SJSA1 (cell line): ENCODE results near the gene PBX2. TPM values are rescaled to one million over a fixed set of nuclear protein-coding genes. Genes with fewer than 3 reads are reported as not detected.
"Not testable (repeated sequence)": the region's sequence is repeated elsewhere in the genome, so short reads cannot be mapped to it uniquely, and the experiment has no call there.

ENCODE experiments used
- DNase-seq, 2 experiments: peaks; one replicate each; pipeline ENCODE4 v3.0.0-alpha.2; 2015 to 2020; ENCODE audit warnings: low spot score in 2 of 2, low read depth in 1 of 2
- H3K27ac ChIP-seq: fragments of 250-450 bp; sonication (Bioruptor Pico); 2 replicates; pipeline ENCODE4 v1.5.1; 2020; ENCODE audit warnings: mild to moderate bottlenecking, moderate library complexity
- H3K27me3 ChIP-seq: fragments of 250-450 bp; sonication (Bioruptor Pico); replicated peaks from 2 replicates; pipeline ENCODE4 v1.5.1; 2020; ENCODE audit warnings: mild to moderate bottlenecking, moderate library complexity
- H3K36me3 ChIP-seq: fragments of 250-450 bp; sonication (Bioruptor Pico); 2 replicates; pipeline ENCODE4 v1.5.1; 2020; ENCODE audit warnings: mild to moderate bottlenecking
- H3K4me1 ChIP-seq: fragments of 250-450 bp; sonication (Bioruptor Pico); replicated peaks from 2 replicates; pipeline ENCODE4 v1.6.1; 2021; ENCODE audit warnings: mild to moderate bottlenecking
- H3K4me3 ChIP-seq: fragments of 250-450 bp; sonication (Bioruptor Pico); 2 replicates; pipeline ENCODE4 v1.5.1; 2020; ENCODE audit warnings: mild to moderate bottlenecking
- H3K9me3 ChIP-seq: fragments of 250-450 bp; sonication (Bioruptor Pico); replicated peaks from 2 replicates; pipeline ENCODE4 v1.5.1; 2020; ENCODE audit warnings: mild to moderate bottlenecking
- total RNA-seq: library from RNA; depleted of rRNA; stranded (reverse); fragments of >200 nt; shearing (Covaris generic); gene quantifications from 2 replicates; pipeline ENCODE4 v1.2.3, GENCODE V29; 2014

Gene PBX2
- total RNA-seq, 1 experiment from 2014 or later = 13.2 TPM

- H3K27me3 ChIP-seq = no peaks in the 10 kb centered on the region
- no peaks in the 10 kb centered on the region for H3K9me3 ChIP-seq
- peak overlapping the region; percentile 53 for H3K4me3 ChIP-seq
- H3K27ac ChIP-seq = peak overlapping the region; percentile 99
- H3K4me1 ChIP-seq = peaks cover 39% of the 10 kb centered on the region
- peak; percentile 95 to 98 for DNase-seq
- H3K36me3 ChIP-seq = no peaks in the 10 kb centered on the region
Measured at GRCh38 chr6:32195902-32196681, 6.1 kb upstream of the PBX2 start.

GRCh38 chr6:32195652-32195901 lies 5.6 kb upstream of the PBX2 start:
- no peaks in the 10 kb centered on the region for H3K27me3 ChIP-seq
- H3K9me3 ChIP-seq = no peaks in the 10 kb centered on the region
- H3K27ac ChIP-seq = peak overlapping the region; percentile 99
- DNase-seq = peak; percentile 100
- peak overlapping the region; percentile 53 for H3K4me3 ChIP-seq
- H3K4me1 ChIP-seq = peaks cover 42% of the 10 kb centered on the region
- H3K36me3 ChIP-seq = no peaks in the 10 kb centered on the region

GRCh38 chr6:32194825-32195651 lies 5.0 kb upstream of the PBX2 start:
- Histone ChIP-seq H3K4me1 (peaks cover 47% of the 10 kb centered on the region), H3K27ac (peak overlapping the region; percentile 70), H3K27me3 (no peaks in the 10 kb centered on the region), H3K36me3 (no peaks in the 10 kb centered on the region), H3K4me3 (peak overlapping the region; percentile 30), H3K9me3 (no peaks in the 10 kb centered on the region)
- peak in 1 of 2 experiments; percentile 46 for DNase-seq

GRCh38 chr6:32194388-32194787 lies 4.4 kb upstream of the PBX2 start:
- H3K9me3 ChIP-seq = no peaks in the 10 kb centered on the region
- H3K27ac ChIP-seq = no peak overlapping the region
- H3K4me3 ChIP-seq = no peak overlapping the region
- H3K4me1 ChIP-seq = peaks cover 48% of the 10 kb centered on the region
- H3K36me3 ChIP-seq = no peaks in the 10 kb centered on the region
- no peak for DNase-seq
- no peaks in the 10 kb centered on the region for H3K27me3 ChIP-seq

GRCh38 chr6:32193096-32193495 lies 3.1 kb upstream of the PBX2 start:
- peaks cover 61% of the 10 kb centered on the region for H3K4me1 ChIP-seq
- H3K27ac ChIP-seq = peak overlapping the region; percentile 62
- peak overlapping the region; percentile 9; the same call in 1 of the 2 replicates for H3K4me3 ChIP-seq

GRCh38 chr6:32192608-32193039 lies 2.6 kb upstream of the PBX2 start, which contains the start of gene GPSM3:
TSS of gene GPSM3 (minus strand) at chr6:32192643. CDS start at chr6:32192513, 130 bp downstream.
- Histone ChIP-seq H3K27me3 (no peaks in the 10 kb centered on the region), H3K9me3 (no peaks in the 10 kb centered on the region), H3K4me3 (peak within 1 kb of the TSS; percentile 9; the same call in 1 of the 2 replicates), H3K36me3 (peaks cover 13% of the 10 kb centered on the region), H3K27ac (peak within 1 kb of the TSS; percentile 62), H3K4me1 (peaks cover 65% of the 10 kb centered on the region)
- peak; percentile 68 to 75 for DNase-seq

More at GRCh38 chr6:32193096-32193495, 3.1 kb upstream of the PBX2 start:
- H3K9me3 ChIP-seq, H3K36me3 ChIP-seq, DNase-seq, H3K27me3 ChIP-seq: not testable (repeated sequence)

GRCh38 chr6:32191696-32192607 lies 1.9 kb upstream of the PBX2 start:
- Histone ChIP-seq H3K27me3 (no peaks in the 10 kb centered on the region), H3K4me3 (no peak overlapping the region), H3K27ac (peak overlapping the region; percentile 62), H3K4me1 (peaks cover 60% of the 10 kb centered on the region), H3K36me3 (peaks cover 19% of the 10 kb centered on the region), H3K9me3 (no peaks in the 10 kb centered on the region)
- no peak for DNase-seq

- Histone ChIP-seq H3K4me3 (no peak overlapping the region), H3K9me3 (no peaks in the 10 kb centered on the region), H3K27me3 (no peaks in the 10 kb centered on the region), H3K4me1 (peaks cover 52% of the 10 kb centered on the region), H3K36me3 (peaks cover 28% of the 10 kb centered on the region), H3K27ac (no peak overlapping the region)
- DNase-seq = no peak
Measured at GRCh38 chr6:32190911-32191677, 1.1 kb upstream of the PBX2 start.

- no peaks in the 10 kb centered on the region for H3K27me3 ChIP-seq
- peaks cover 28% of the 10 kb centered on the region for H3K36me3 ChIP-seq
- no peak for DNase-seq
- peak overlapping the region; percentile 68 for H3K27ac ChIP-seq
- H3K9me3 ChIP-seq = no peaks in the 10 kb centered on the region
- H3K4me1 ChIP-seq = peaks cover 44% of the 10 kb centered on the region
- peak overlapping the region; percentile 50 for H3K4me3 ChIP-seq
Measured at GRCh38 chr6:32189742-32190053, 304 bp downstream of the PBX2 start.

- Histone ChIP-seq H3K27me3 (no peaks in the 10 kb centered on the region), H3K9me3 (no peaks in the 10 kb centered on the region), H3K27ac (peak overlapping the region; percentile 68), H3K4me3 (peak overlapping the region; percentile 50), H3K4me1 (peaks cover 41% of the 10 kb centered on the region), H3K36me3 (peaks cover 30% of the 10 kb centered on the region)
- no peak for DNase-seq
Measured at GRCh38 chr6:32189069-32189741, 797 bp downstream of the PBX2 start.

- no peak for DNase-seq
- Histone ChIP-seq H3K27me3 (no peaks in the 10 kb centered on the region), H3K4me3 (peak overlapping the region; percentile 50), H3K36me3 (peaks cover 37% of the 10 kb centered on the region), H3K4me1 (peaks cover 41% of the 10 kb centered on the region), H3K9me3 (no peaks in the 10 kb centered on the region), H3K27ac (peak overlapping the region; percentile 68)
Measured at GRCh38 chr6:32188381-32189068, 1.5 kb downstream of the PBX2 start.

GRCh38 chr6:32187725-32188380 lies 2.1 kb downstream of the PBX2 start:
- H3K27me3 ChIP-seq, H3K4me3 ChIP-seq, H3K27ac ChIP-seq, H3K9me3 ChIP-seq, DNase-seq: not testable (repeated sequence)
- Histone ChIP-seq H3K36me3 (peaks cover 43% of the 10 kb centered on the region), H3K4me1 (peaks cover 38% of the 10 kb centered on the region)
